GM13977 (cell line): ENCODE measurements around the gene ADM2.

Experiments used
- DNase-seq: peaks from one replicate; pipeline ENCODE4 v3.0.0; 2012; ENCODE audit warnings: low spot score
- CTCF ChIP-seq: IDR thresholded peaks from 2 replicates; pipeline ENCODE4 v1.5.1; 2012; ENCODE audit warnings: mild to moderate bottlenecking, control low read depth; ENCODE audit not compliant: insufficient read depth; ENCODE audit errors: extremely low read depth, missing control alignments
- in situ Hi-C: fragments of 300-500 bp; cut with MboI; formaldehyde crosslinking; loops from one replicate; pipeline ENCODE4 v1.12.0; 2022; ENCODE audit warnings: low sequenced_read_pairs, low pct_unique_long_range_greater_than_20kb, mixed read lengths, inconsistent platforms; ENCODE audit not compliant: unreplicated experiment

ADM2 gene

GRCh38 chr22:50445071-50445879 is 36.1 kb upstream of the ADM2 start:
- TF ChIP-seq CTCF = no peak
- no peak for DNase-seq
- in situ Hi-C loops = no loop called here

- no peak for DNase-seq
- in situ Hi-C loops = no loop called here
- TF ChIP-seq CTCF = no peak
These were observed 35.2 kb upstream of the ADM2 start for GRCh38 chr22:50445880-50446707.

GRCh38 chr22:50446708-50447575 is 34.4 kb upstream of the ADM2 start:
- DNase-seq = no peak
- in situ Hi-C loops = no loop called here
- no peak for TF ChIP-seq CTCF

- TF ChIP-seq CTCF = no peak
- no peak for DNase-seq
- in situ Hi-C loops = no loop called here
These were observed 33.5 kb upstream of the ADM2 start for GRCh38 chr22:50447576-50448551.

DNA sequence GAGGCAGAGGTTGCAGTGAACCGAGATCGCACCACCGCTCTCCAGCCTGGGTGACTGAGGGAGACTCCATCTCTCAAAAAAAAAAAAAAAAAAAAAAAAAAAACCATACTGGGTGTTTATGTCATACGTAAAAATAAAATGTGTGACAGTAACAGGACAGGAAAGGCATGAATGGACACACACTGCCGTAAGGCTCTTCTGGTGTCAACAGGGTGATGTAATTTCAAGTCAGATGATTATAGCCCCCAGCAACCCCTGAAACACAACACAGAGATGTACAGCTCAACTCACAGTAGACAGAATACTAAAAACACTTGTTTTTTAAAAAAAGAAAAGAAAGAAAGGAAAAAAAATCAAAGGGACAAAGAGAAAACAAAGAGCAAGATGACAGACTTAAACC is 28.7 kb upstream of the ADM2 start:
- in situ Hi-C loops = no loop called here
- no peak for DNase-seq
- no peak for TF ChIP-seq CTCF
